Stimulated activated CD4-positive, alpha-beta T cell treated with anti-CD3 and anti-CD28 coated beads, Interleukin-12 subunit alpha, Interleukin-12 subunit beta, amount 100 ng/mL, for 4 hours (primary cell): Measurements from ENCODE around the gene HECTD4.
A peak's percentile ranks its signal among the peaks of the same experiment; 100 is the strongest.

ENCODE experiments used
- DNase-seq: peaks from one replicate; pipeline ENCODE4 v3.0.0-alpha.2; 2020

The HECTD4 gene

GRCh38 chr12:112149596-112149995 lies 232.6 kb downstream of the HECTD4 start:
- DNase-seq = no peak

- DNase-seq = no peak
Observed at GRCh38 chr12:112148031-112148513, 234.2 kb downstream of the HECTD4 start.

- DNase-seq = no peak
Observed at GRCh38 chr12:112146123-112146522, 236.1 kb downstream of the HECTD4 start.

- no peak for DNase-seq
Observed at GRCh38 chr12:112140728-112141127, 241.5 kb downstream of the HECTD4 start.

- DNase-seq = no peak
Observed at GRCh38 chr12:112134731-112135130, 247.5 kb downstream of the HECTD4 start.

- DNase-seq = no peak
Observed at GRCh38 chr12:112133418-112133817, 248.8 kb downstream of the HECTD4 start.

- no peak for DNase-seq
Observed at GRCh38 chr12:112131686-112132085, 250.5 kb downstream of the HECTD4 start.

- no peak for DNase-seq
Observed at GRCh38 chr12:112130441-112130998, 251.7 kb downstream of the HECTD4 start.

- no peak for DNase-seq
Observed at GRCh38 chr12:112126911-112127310, 255.3 kb downstream of the HECTD4 start.

GRCh38 chr12:112126000-112126438 lies 256.2 kb downstream of the HECTD4 start:
- no peak for DNase-seq

GRCh38 chr12:112125250-112125999 lies 256.8 kb downstream of the HECTD4 start, which contains the start of gene TRAFD1:
Gene TRAFD1 (plus strand): TSS chr12:112125560. CDS start chr12:112130523, 4,963 bp downstream.
- DNase-seq = peak; percentile 98

GRCh38 chr12:112124918-112125249 lies 257.3 kb downstream of the HECTD4 start:
- no peak for DNase-seq

GRCh38 chr12:112122823-112123690 lies 259.2 kb downstream of the HECTD4 start:
- no peak for DNase-seq

GRCh38 chr12:112121780-112122565 lies 260.3 kb downstream of the HECTD4 start:
- no peak for DNase-seq

GRCh38 chr12:112117685-112118084 lies 264.5 kb downstream of the HECTD4 start:
- DNase-seq = no peak

- DNase-seq = no peak
Observed at GRCh38 chr12:112116232-112117060, 265.8 kb downstream of the HECTD4 start.

- DNase-seq = no peak
Observed at GRCh38 chr12:112115259-112116045, 266.8 kb downstream of the HECTD4 start.

- no peak for DNase-seq
Observed at GRCh38 chr12:112112409-112113133, 269.7 kb downstream of the HECTD4 start.

- no peak for DNase-seq
Observed at GRCh38 chr12:112111931-112112330, 270.3 kb downstream of the HECTD4 start.
